CD4-positive, alpha-beta T cell treated with Interleukin-2 at 100 ng/mL for 4 hours (primary cell): Measurements from ENCODE around the gene PTGER1.
"Not testable (repeated sequence)": the region's sequence is repeated elsewhere in the genome, so short reads cannot be mapped to it uniquely, and the experiment has no call there.

Source experiments
- DNase-seq: peaks from one replicate; pipeline ENCODE4 v3.0.0-alpha.2; 2020; ENCODE audit warnings: low spot score

PTGER1 gene

GRCh38 chr19:14473978-14474578, 1.1 kb downstream of the PTGER1 start:
- DNase-seq, result no peak

GRCh38 chr19:14473073-14473977, 1.8 kb downstream of the PTGER1 start:
- DNase-seq, result no peak

GRCh38 chr19:14472202-14472938, 2.8 kb downstream of the PTGER1 start:
- peak; percentile 84 for DNase-seq

- no peak for DNase-seq
Measured at GRCh38 chr19:14471436-14472187, 3.5 kb downstream of the PTGER1 start.

GRCh38 chr19:14470031-14470876, 4.9 kb downstream of the PTGER1 start:
- DNase-seq, result no peak

GRCh38 chr19:14467816-14468215, 7.3 kb downstream of the PTGER1 start:
- no peak for DNase-seq

GRCh38 chr19:14467391-14467790, 7.8 kb downstream of the PTGER1 start:
- DNase-seq, result no peak

- DNase-seq, result no peak
Measured at GRCh38 chr19:14463747-14464146, 11.4 kb downstream of the PTGER1 start.

- DNase-seq, result not testable (repeated sequence)
Measured at GRCh38 chr19:14462401-14462800, 12.8 kb downstream of the PTGER1 start.

- no peak for DNase-seq
Measured at GRCh38 chr19:14460935-14461334, 14.2 kb downstream of the PTGER1 start.

- peak; percentile 46 for DNase-seq
Measured at GRCh38 chr19:14459703-14460102, 15.5 kb downstream of the PTGER1 start.

- DNase-seq, result not testable (repeated sequence)
Measured at GRCh38 chr19:14452303-14452702, 22.9 kb downstream of the PTGER1 start.

- DNase-seq, result no peak
Measured at GRCh38 chr19:14450876-14451275, 24.3 kb downstream of the PTGER1 start.

GRCh38 chr19:14450168-14450874, 24.8 kb downstream of the PTGER1 start:
- DNase-seq, result peak; percentile 21

GRCh38 chr19:14449321-14449720, 25.8 kb downstream of the PTGER1 start:
- DNase-seq, result no peak

GRCh38 chr19:14446336-14447036, 28.7 kb downstream of the PTGER1 start:
- DNase-seq, result no peak

- no peak for DNase-seq
Measured at GRCh38 chr19:14443632-14444216, 31.4 kb downstream of the PTGER1 start.

GRCh38 chr19:14442891-14443631, 32.1 kb downstream of the PTGER1 start:
- DNase-seq, result no peak
